Esophagus squamous epithelium (tissue), 5 donors: ENCODE results near the gene H2BW1. TPM values are rescaled to one million over a fixed set of nuclear protein-coding genes. Genes with fewer than 3 reads are reported as not detected.
"Not testable (repeated sequence)": the region's sequence is repeated elsewhere in the genome, so short reads cannot be mapped to it uniquely, and the experiment has no call there.

Experiments used
- DNase-seq: peaks from one replicate; lab custom pipeline; 2025; lab: John Stamatoyannopoulos, UW
- H3K27ac ChIP-seq, 4 donors: fragments of 200-600 bp; sonication (generic); one replicate each; pipeline ENCODE4 v1.5.1; 2016 to 2019; ENCODE audit warnings: mild to moderate bottlenecking in 1 of 4
- H3K27me3 ChIP-seq, 4 donors: fragments of 200-600 bp; sonication (generic); 1 replicate in 3 of 4; 2 replicates in 1 of 4; pipeline versions ENCODE4 v1.5.1 to v1.6.0; 2017 to 2021; ENCODE audit warnings: antibody characterized with exemption in 1 of 4
- H3K36me3 ChIP-seq, 3 donors: fragments of 200-600 bp; sonication (generic); one replicate each; pipeline ENCODE4 v1.5.1; 2016 to 2019
- H3K4me1 ChIP-seq, 3 donors: fragments of 200-600 bp; sonication (generic); one replicate each; pipeline ENCODE4 v1.5.1; 2017 to 2019
- H3K4me3 ChIP-seq, 4 donors: fragments of 200-600 bp; sonication (generic); 1 replicate in 3 of 4; 2 replicates in 1 of 4; pipeline ENCODE4 v1.5.1; 2016 to 2019; ENCODE audit warnings: mild to moderate bottlenecking in 2 of 4, moderate library complexity in 1 of 4
- H3K9me3 ChIP-seq, 3 donors: fragments of 200-600 bp; sonication (generic); one replicate each; pipeline ENCODE4 v1.5.1; 2016 to 2019
- CTCF ChIP-seq, 6 experiments: fragments of 450-650 bp in 4 of 6; fragments of 200-600 bp in 2 of 6; sonication (generic) in 2 of 6; IDR thresholded peaks; one replicate each; pipeline ENCODE4 v1.5.1; 2016 to 2019; ENCODE audit warnings: antibody characterized with exemption in 6 of 6, mild to moderate bottlenecking in 4 of 6, moderate library complexity in 4 of 6
- POLR2A ChIP-seq, 4 donors: fragments of 450-650 bp; IDR thresholded peaks; one replicate each; pipeline ENCODE4 v1.6.1; 2017; ENCODE audit warnings: antibody characterized with exemption in 4 of 4, mild to moderate bottlenecking in 4 of 4, moderate library complexity in 3 of 4
- WGBS, 2 donors: methylation state at CpG; one replicate each; pipeline ENCODE4 v1.1.5; 2018; 5-methylcytosine and 5-hydroxymethylcytosine counted together
- intact Hi-C: fragments of 100-400 bp; cut with DNase I; formaldehyde crosslinking; loops from one replicate; pipeline ENCODE4 v1.15.0; 2022
- total RNA-seq, 4 donors: library from RNA; depleted of rRNA; stranded (reverse); fragments of >200 nt; gene quantifications; one replicate each; pipeline ENCODE4 v1.1.0, GENCODE V29; 2016
- donor health status: DM: yes; HTN: yes; CAD: no.

Gene H2BW1
- not detected for total RNA-seq

GRCh38 chrX:104013606-104014005 lies at the start of gene H2BW1:
TSS of gene H2BW1 (minus strand) at chrX:104013708. CDS start at chrX:104013576, 132 bp downstream.
- intact Hi-C loops = no loop called here
- Histone ChIP-seq H3K9me3 (no peaks in the 10 kb centered on the region), H3K4me1 (no peaks in the 10 kb centered on the region), H3K4me3 (no peak within 1 kb of the TSS), H3K27ac (no peak within 1 kb of the TSS), H3K36me3 (no peaks in the 10 kb centered on the region), H3K27me3 (no peaks in the 10 kb centered on the region)
- WGBS, 2 donors = 88% methylated on average over 20 of the region's 20 CpGs; no CpG with 5 or more reads in 1 of the 2 donors
- no peak for TF ChIP-seq POLR2A (IDR thresholded peaks at IDR 0.05)
- TF ChIP-seq CTCF (IDR thresholded peaks at IDR 0.05) = no peak
- no peak for DNase-seq

GRCh38 chrX:104062636-104063035 lies 49.1 kb upstream of the H2BW1 start:
- H3K27ac ChIP-seq, H3K36me3 ChIP-seq, DNase-seq, intact Hi-C loops, H3K27me3 ChIP-seq, H3K4me1 ChIP-seq, H3K9me3 ChIP-seq, H3K4me3 ChIP-seq: not testable (repeated sequence)
- WGBS, 2 donors = no CpG with 5 or more reads among the region's 18 CpGs

- whole genome bisulfite sequencing, 2 donors = no CpG with 5 or more reads among the region's 13 CpGs
- intact Hi-C loops, H3K36me3 ChIP-seq, H3K27me3 ChIP-seq, H3K4me3 ChIP-seq, H3K27ac ChIP-seq, H3K4me1 ChIP-seq, H3K9me3 ChIP-seq, DNase-seq: not testable (repeated sequence)
Measured at GRCh38 chrX:104054956-104055355, 41.4 kb upstream of the H2BW1 start.

- no peak for TF ChIP-seq CTCF (IDR thresholded peaks at IDR 0.05)
- no peak for TF ChIP-seq POLR2A (IDR thresholded peaks at IDR 0.05)
- Histone ChIP-seq H3K9me3 (no peaks in the 10 kb centered on the region), H3K4me1 (no peaks in the 10 kb centered on the region), H3K4me3 (no peak overlapping the region), H3K27ac (no peak overlapping the region), H3K36me3 (no peaks in the 10 kb centered on the region), H3K27me3 (peaks cover 0 to 2% (median 0%) of the 10 kb centered on the region in 4 donors)
- 82% methylated on average over 13 of the region's 13 CpGs; no CpG with 5 or more reads in 1 of the 2 donors for WGBS, 2 donors
- no peak for DNase-seq
- intact Hi-C loops = no loop called here
Measured at GRCh38 chrX:104047171-104047570, 33.7 kb upstream of the H2BW1 start.

GRCh38 chrX:104045642-104046041 lies 32.1 kb upstream of the H2BW1 start:
- H3K36me3 ChIP-seq = no peaks in the 10 kb centered on the region
- TF ChIP-seq POLR2A (IDR thresholded peaks at IDR 0.05) (no peak), CTCF (IDR thresholded peaks at IDR 0.05) (no peak)
- no peaks in the 10 kb centered on the region for H3K4me1 ChIP-seq
- intact Hi-C loops = no loop called here
- no peak overlapping the region for H3K27ac ChIP-seq
- H3K27me3 ChIP-seq = peaks cover 0 to 2% (median 0%) of the 10 kb centered on the region in 4 donors
- no peak overlapping the region for H3K4me3 ChIP-seq
- 59 to 72% methylated on average over 4 to 5 of the region's 5 CpGs for WGBS, 2 donors
- no peaks in the 10 kb centered on the region for H3K9me3 ChIP-seq
- DNase-seq = no peak

GRCh38 chrX:104041003-104041402 lies 27.5 kb upstream of the H2BW1 start:
- H3K36me3 ChIP-seq = no peaks in the 10 kb centered on the region
- no peak overlapping the region for H3K4me3 ChIP-seq
- TF ChIP-seq CTCF (IDR thresholded peaks at IDR 0.05) (no peak), POLR2A (IDR thresholded peaks at IDR 0.05) (no peak)
- intact Hi-C loops = no loop called here
- WGBS, 2 donors = 66 to 81% methylated on average over 3 to 4 of the region's 4 CpGs
- no peaks in the 10 kb centered on the region for H3K4me1 ChIP-seq
- DNase-seq = no peak
- no peaks in the 10 kb centered on the region for H3K27me3 ChIP-seq
- H3K27ac ChIP-seq = no peak overlapping the region
- no peaks in the 10 kb centered on the region for H3K9me3 ChIP-seq
